ENCODE measurements around the gene SUPT6H.
"Not testable (repeated sequence)": the region's sequence is repeated elsewhere in the genome, so short reads cannot be mapped to it uniquely, and the experiment has no call there.

- not testable (repeated sequence) for TF ChIP-seq POLR2A (IDR thresholded peaks at IDR 0.05; ENCODE audit: low read depth, low read length); RFX5 (IDR thresholded peaks at IDR 0.05; ENCODE audit: low read depth, low read length); CTCF (conservative IDR thresholded peaks at IDR 0.05; ENCODE audit: low read depth, low read length); SMC3 (IDR thresholded peaks at IDR 0.05; ENCODE audit: low read depth, low read length); MXI1 (IDR thresholded peaks at IDR 0.05; ENCODE audit: borderline replicate concordance, low read depth, low read length)
Observed at GRCh38 chr17:28723836-28724499, 62.0 kb downstream of the SUPT6H start.

All from IMR-90 (cell line).